WTC11 (cell line): ENCODE results near the gene D2HGDH. TPM values are rescaled to one million over a fixed set of nuclear protein-coding genes. Genes with fewer than 3 reads are reported as not detected.

ENCODE experiments used
- ATAC-seq: fragments of 200-7000 bp; cut with Tn5 transposase; 2 replicates; pipeline ENCODE4 v1.10.0; 2021; ENCODE audit warnings: mild to moderate bottlenecking, moderate library complexity
- CTCF ChIA-PET: fragments of 300-600 bp; sonication (Branson Sonifier 250); formaldehyde crosslinking; loops from one replicate; lab custom pipeline; 2021; ENCODE audit warnings: antibody characterized with exemption; lab: Charles Lee
- POLR2A ChIA-PET: fragments of 350-600 bp; sonication (Branson Sonifier 250); formaldehyde crosslinking; loops from one replicate; lab custom pipeline; 2021; ENCODE audit warnings: antibody characterized with exemption; lab: Charles Lee
- DNase-seq: peaks from one replicate; pipeline ENCODE4 v3.0.0; 2021; ENCODE audit warnings: low spot score
- H3K27ac Mint-ChIP-seq: 2 replicates; pipeline ENCODE4 v1.8.0; 2021; ENCODE audit warnings: mixed read lengths
- H3K27me3 Mint-ChIP-seq: 2 replicates; pipeline ENCODE4 v1.8.0; 2021; ENCODE audit warnings: low read depth, mild to moderate bottlenecking, moderate library complexity, mixed read lengths
- H3K36me3 Mint-ChIP-seq: 2 replicates; pipeline ENCODE4 v1.8.0; 2021; ENCODE audit warnings: mixed read lengths
- H3K4me1 Mint-ChIP-seq: 2 replicates; pipeline ENCODE4 v1.8.0; 2022; ENCODE audit warnings: mixed read lengths
- H3K4me3 Mint-ChIP-seq: 2 replicates; pipeline ENCODE4 v1.8.0; 2021; ENCODE audit warnings: mild to moderate bottlenecking, moderate library complexity, mixed read lengths
- H3K9me3 Mint-ChIP-seq: 2 replicates; pipeline ENCODE4 v1.8.0; 2021; ENCODE audit warnings: mixed read lengths
- CDX4 ChIP-seq: fragments of 250-450 bp; sonication (Bioruptor Pico); IDR thresholded peaks from 2 replicates; pipeline ENCODE4 v1.9.0; 2021; ENCODE audit warnings: moderate library complexity, mild to moderate bottlenecking, inconsistent platforms, borderline replicate concordance
- CTCF ChIP-seq: fragments of 200-600 bp; IDR thresholded peaks from 2 replicates; pipeline ENCODE4 v1.8.0; 2022; ENCODE audit warnings: antibody characterized with exemption
- E2F1 ChIP-seq: sonication (generic); formaldehyde crosslinking; IDR thresholded peaks from 2 replicates; pipeline ENCODE4 v1.8.0; 2022; ENCODE audit warnings: mild to moderate bottlenecking, missing genetic modification reagents
- ELF4 ChIP-seq: sonication (generic); formaldehyde crosslinking; IDR thresholded peaks from 2 replicates; pipeline ENCODE4 v1.8.1; 2022; ENCODE audit warnings: low read depth, mild to moderate bottlenecking, moderate library complexity, missing genetic modification reagents
- ERG ChIP-seq: fragments of 250-450 bp; sonication (Bioruptor Pico); IDR thresholded peaks from 2 replicates; pipeline ENCODE4 v1.8.0; 2021; ENCODE audit warnings: mild to moderate bottlenecking
- ETV6 ChIP-seq: sonication (generic); formaldehyde crosslinking; IDR thresholded peaks from 2 replicates; pipeline ENCODE4 v1.8.1; 2022; ENCODE audit warnings: mild to moderate bottlenecking, missing genetic modification reagents
- FOXK1 ChIP-seq: sonication (generic); formaldehyde crosslinking; IDR thresholded peaks from 2 replicates; pipeline ENCODE4 v1.8.0; 2022; ENCODE audit warnings: mild to moderate bottlenecking, moderate library complexity, missing genetic modification reagents
- GTF2I ChIP-seq: fragments of 250-450 bp; sonication (Bioruptor Pico); conservative IDR thresholded peaks from 2 replicates; pipeline ENCODE4 v1.4.0; 2021; ENCODE audit warnings: mild to moderate bottlenecking
- IRF2 ChIP-seq: sonication (generic); formaldehyde crosslinking; IDR thresholded peaks from 2 replicates; pipeline ENCODE4 v1.8.0; 2022; ENCODE audit warnings: low read depth, missing genetic modification reagents, borderline replicate concordance
- KAT7 ChIP-seq: sonication (generic); formaldehyde crosslinking; IDR thresholded peaks from 2 replicates; pipeline ENCODE4 v1.8.1; 2023; ENCODE audit warnings: missing genetic modification reagents, mild to moderate bottlenecking, borderline replicate concordance
- NFATC4 ChIP-seq: fragments of 250-450 bp; sonication (Bioruptor Pico); IDR thresholded peaks from 2 replicates; pipeline ENCODE4 v1.9.0; 2021; ENCODE audit warnings: mild to moderate bottlenecking
- NFE2L1 ChIP-seq: sonication (generic); formaldehyde crosslinking; IDR thresholded peaks from 2 replicates; pipeline ENCODE4 v1.8.1; 2023; ENCODE audit warnings: missing genetic modification reagents
- SMAD4 ChIP-seq: sonication (generic); formaldehyde crosslinking; IDR thresholded peaks from 2 replicates; pipeline ENCODE4 v1.8.0; 2022; ENCODE audit warnings: mild to moderate bottlenecking, missing genetic modification reagents
- TP53 ChIP-seq: sonication (generic); formaldehyde crosslinking; IDR thresholded peaks from 2 replicates; pipeline ENCODE4 v1.8.1; 2023; ENCODE audit warnings: mild to moderate bottlenecking, missing genetic modification reagents
- ZNF396 ChIP-seq: fragments of 250-450 bp; sonication (Bioruptor Pico); IDR thresholded peaks from 2 replicates; pipeline ENCODE4 v1.8.0; 2021; ENCODE audit warnings: mild to moderate bottlenecking, moderate library complexity, borderline replicate concordance
- ZNF425 ChIP-seq: fragments of 250-450 bp; sonication (Bioruptor Pico); conservative IDR thresholded peaks from 2 replicates; pipeline ENCODE4 v1.9.0; 2021; ENCODE audit warnings: mild to moderate bottlenecking
- ZNF512 ChIP-seq: sonication (generic); formaldehyde crosslinking; IDR thresholded peaks from 2 replicates; pipeline ENCODE4 v1.8.1; 2022; ENCODE audit warnings: missing genetic modification reagents, borderline replicate concordance
- ZNF532 ChIP-seq: fragments of 250-450 bp; sonication (Bioruptor Pico); IDR thresholded peaks from 2 replicates; pipeline ENCODE4 v1.9.0; 2021; ENCODE audit warnings: mild to moderate bottlenecking, borderline replicate concordance
- ZNF671 ChIP-seq: fragments of 250-450 bp; sonication (Bioruptor Pico); IDR thresholded peaks from 2 replicates; pipeline ENCODE4 v1.8.0; 2021; ENCODE audit warnings: mild to moderate bottlenecking
- total RNA-seq: library from RNA; stranded (reverse); gene quantifications from 3 replicates; pipeline ENCODE4 v1.2.3, GENCODE V29; 2021

The D2HGDH gene
- total RNA-seq, 1 experiment from 2014 or later = 22.7 TPM

- H3K36me3 Mint-ChIP-seq = no peaks in the 10 kb centered on the region
- CTCF ChIA-PET = interaction anchor here (0.5 to 1.4 kb wide), 3 partner anchors 33 to 83 kb away, joined by 3 read pairs; partner anchors contain the start of genes D2HGDH and GAL3ST2
- DNase-seq = no peak
- peaks cover 16% of the 10 kb centered on the region for H3K4me1 Mint-ChIP-seq
- no peak for ATAC-seq
- TF ChIP-seq ZNF396 (CRISPR knock-in tag) (no peak), ZNF425 (no peak), E2F1 (CRISPR knock-in tag) (no peak), GTF2I (no peak), FOXK1 (no peak), KAT7 (CRISPR knock-in tag) (no peak), CTCF (no peak), TP53 (no peak), NFE2L1 (CRISPR knock-in tag) (no peak), ZNF512 (CRISPR knock-in tag) (no peak)
- peaks cover 6% of the 10 kb centered on the region for H3K27me3 Mint-ChIP-seq
- H3K9me3 Mint-ChIP-seq = no peaks in the 10 kb centered on the region
- H3K4me3 Mint-ChIP-seq = no peak overlapping the region
- POLR2A ChIA-PET = no interaction called here
- H3K27ac Mint-ChIP-seq = 0 out of 2 replicates have a peak overlapping the region, but pooled peaks have one; percentile 37
Observed at GRCh38 chr2:241809383-241810306, 75.2 kb downstream of the D2HGDH start.

- H3K27me3 Mint-ChIP-seq = peaks cover 3% of the 10 kb centered on the region; the same call in 1 of the 2 replicates
- H3K4me3 Mint-ChIP-seq = no peak overlapping the region
- no peak for ATAC-seq
- no peak for DNase-seq
- H3K27ac Mint-ChIP-seq = no peak overlapping the region
- ChIA-PET CTCF (interaction anchor here (1.0 to 1.4 kb wide), 2 partner anchors 34 to 76 kb away, joined by 3 read pairs; partner anchors contain the start of genes D2HGDH and GAL3ST2), POLR2A (interaction anchor here (0.5 kb wide), 1 partner anchor 18 kb away, joined by 3 read pairs; no protein-coding TSS in a partner anchor)
- H3K9me3 Mint-ChIP-seq = no peaks in the 10 kb centered on the region
- H3K4me1 Mint-ChIP-seq = peaks cover 13% of the 10 kb centered on the region
- H3K36me3 Mint-ChIP-seq = no peaks in the 10 kb centered on the region
- no peak for TF ChIP-seq ERG
- no peak for TF ChIP-seq IRF2 (CRISPR knock-in tag)
- TF ChIP-seq ZNF671 (CRISPR knock-in tag) = no peak
- TF ChIP-seq ZNF532 (CRISPR knock-in tag) = no peak
- TF ChIP-seq ETV6 (CRISPR knock-in tag) = no peak
- TF ChIP-seq ELF4 (CRISPR knock-in tag) = no peak
- TF ChIP-seq NFATC4 = no peak
- no peak for TF ChIP-seq CDX4 (CRISPR knock-in tag)
- no peak for TF ChIP-seq SMAD4 (CRISPR knock-in tag)
Observed at GRCh38 chr2:241810307-241811200, 76.1 kb downstream of the D2HGDH start.
